ENCODE measurements around the gene FAS.

The FAS gene

GRCh38 chr10:89047397-89047796, 56.8 kb downstream of the FAS start:
- no peak for DNase-seq

- DNase-seq = no peak
Observed at GRCh38 chr10:89051593-89051992, 61.0 kb downstream of the FAS start.

- no peak for DNase-seq
Observed at GRCh38 chr10:89053555-89053954, 63.0 kb downstream of the FAS start.

GRCh38 chr10:89055159-89055558, 64.6 kb downstream of the FAS start:
- no peak for DNase-seq

- no peak for DNase-seq
Observed at GRCh38 chr10:89062861-89063260, 72.3 kb downstream of the FAS start.

GRCh38 chr10:89063465-89063864, 72.9 kb downstream of the FAS start:
- DNase-seq = no peak

- DNase-seq = no peak
Observed at GRCh38 chr10:89064748-89065147, 74.2 kb downstream of the FAS start.

Data from NCI-H1092 treated with DMSO at 0.1 percent for 48 hours (cell line).